Omental fat pad (tissue), 4 donors: ENCODE measurements around the gene DDX27. TPM values are rescaled to one million over a fixed set of nuclear protein-coding genes. Genes with fewer than 3 reads are reported as not detected.
A peak's percentile ranks its signal among the peaks of the same experiment; 100 is the strongest.

Experiments
- ATAC-seq: fragments of 150-250 bp; one replicate; pipeline ENCODE4 v1.9.1; 2016; ENCODE audit warnings: mild to moderate bottlenecking, moderate library complexity; ENCODE audit not compliant: low FRiP score
- DNase-seq: peaks from one replicate; pipeline ENCODE4 v3.0.0-alpha.2; 2019; ENCODE audit warnings: low spot score
- total RNA-seq, 4 donors: library from RNA; depleted of rRNA; stranded (reverse); fragments of >200 nt; gene quantifications; one replicate each; pipeline ENCODE4 v1.1.0, GENCODE V29; 2016
- TF ChIP-seq, protein P1 (sequence below), 3 donors: fragments of 450-650 bp; IDR thresholded peaks; one replicate each; pipeline ENCODE4 v1.5.1; 2016 to 2017; ENCODE audit warnings: antibody characterized with exemption in 3 of 3, mild to moderate bottlenecking in 3 of 3, moderate library complexity in 2 of 3

Gene DDX27, protein sequence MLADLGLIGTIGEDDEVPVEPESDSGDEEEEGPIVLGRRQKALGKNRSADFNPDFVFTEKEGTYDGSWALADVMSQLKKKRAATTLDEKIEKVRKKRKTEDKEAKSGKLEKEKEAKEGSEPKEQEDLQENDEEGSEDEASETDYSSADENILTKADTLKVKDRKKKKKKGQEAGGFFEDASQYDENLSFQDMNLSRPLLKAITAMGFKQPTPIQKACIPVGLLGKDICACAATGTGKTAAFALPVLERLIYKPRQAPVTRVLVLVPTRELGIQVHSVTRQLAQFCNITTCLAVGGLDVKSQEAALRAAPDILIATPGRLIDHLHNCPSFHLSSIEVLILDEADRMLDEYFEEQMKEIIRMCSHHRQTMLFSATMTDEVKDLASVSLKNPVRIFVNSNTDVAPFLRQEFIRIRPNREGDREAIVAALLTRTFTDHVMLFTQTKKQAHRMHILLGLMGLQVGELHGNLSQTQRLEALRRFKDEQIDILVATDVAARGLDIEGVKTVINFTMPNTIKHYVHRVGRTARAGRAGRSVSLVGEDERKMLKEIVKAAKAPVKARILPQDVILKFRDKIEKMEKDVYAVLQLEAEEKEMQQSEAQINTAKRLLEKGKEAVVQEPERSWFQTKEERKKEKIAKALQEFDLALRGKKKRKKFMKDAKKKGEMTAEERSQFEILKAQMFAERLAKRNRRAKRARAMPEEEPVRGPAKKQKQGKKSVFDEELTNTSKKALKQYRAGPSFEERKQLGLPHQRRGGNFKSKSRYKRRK
- 10 to 100 TPM; 23.6 to 36.3 (median 29.4) TPM for total RNA-seq

DNA sequence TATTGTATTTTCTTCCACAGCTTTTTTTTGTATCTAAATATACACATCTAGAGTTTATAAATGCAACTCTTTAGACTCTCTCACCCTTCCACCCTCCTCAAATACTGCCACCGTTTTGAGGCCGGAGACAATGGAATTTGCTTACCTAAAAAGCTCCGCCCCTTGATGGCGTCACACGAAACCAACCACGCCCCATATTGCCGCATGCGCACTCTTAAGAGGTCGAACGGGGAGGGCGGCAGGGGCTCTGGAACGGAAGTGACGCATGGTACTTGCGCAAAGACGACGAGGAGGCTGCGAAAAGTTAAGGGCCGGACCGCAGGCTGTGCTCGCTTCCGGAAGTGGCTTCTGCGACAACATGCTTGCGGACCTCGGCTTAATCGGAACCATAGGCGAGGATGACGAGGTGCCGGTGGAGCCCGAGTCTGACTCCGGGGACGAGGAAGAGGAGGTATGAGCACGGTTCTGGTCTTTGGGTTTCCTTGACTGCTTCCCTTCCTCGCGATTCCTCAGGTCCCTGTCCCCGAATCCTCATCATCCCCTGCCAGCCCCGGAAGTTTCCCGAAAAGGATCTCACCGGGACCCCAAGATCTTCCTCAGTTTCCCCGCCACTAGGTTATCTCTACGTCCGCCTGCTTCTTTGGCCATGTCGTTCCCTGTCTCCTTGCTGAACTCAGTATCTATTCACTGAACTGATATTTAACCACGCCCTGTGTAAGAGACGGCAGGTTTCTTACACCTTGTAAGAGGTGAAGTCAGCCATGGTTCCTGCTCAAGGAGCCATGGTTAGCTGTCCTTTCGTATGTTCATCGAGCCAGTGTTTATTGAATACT lies at the start of gene DDX27:
DDX27 (plus strand) TSS at position 326 of the 833 bp plus-strand sequence; CDS start at position 359, 33 bp downstream.
- peak; percentile 89 for ATAC-seq
- peak; percentile 96 for DNase-seq
- TF ChIP-seq, protein P1, sequence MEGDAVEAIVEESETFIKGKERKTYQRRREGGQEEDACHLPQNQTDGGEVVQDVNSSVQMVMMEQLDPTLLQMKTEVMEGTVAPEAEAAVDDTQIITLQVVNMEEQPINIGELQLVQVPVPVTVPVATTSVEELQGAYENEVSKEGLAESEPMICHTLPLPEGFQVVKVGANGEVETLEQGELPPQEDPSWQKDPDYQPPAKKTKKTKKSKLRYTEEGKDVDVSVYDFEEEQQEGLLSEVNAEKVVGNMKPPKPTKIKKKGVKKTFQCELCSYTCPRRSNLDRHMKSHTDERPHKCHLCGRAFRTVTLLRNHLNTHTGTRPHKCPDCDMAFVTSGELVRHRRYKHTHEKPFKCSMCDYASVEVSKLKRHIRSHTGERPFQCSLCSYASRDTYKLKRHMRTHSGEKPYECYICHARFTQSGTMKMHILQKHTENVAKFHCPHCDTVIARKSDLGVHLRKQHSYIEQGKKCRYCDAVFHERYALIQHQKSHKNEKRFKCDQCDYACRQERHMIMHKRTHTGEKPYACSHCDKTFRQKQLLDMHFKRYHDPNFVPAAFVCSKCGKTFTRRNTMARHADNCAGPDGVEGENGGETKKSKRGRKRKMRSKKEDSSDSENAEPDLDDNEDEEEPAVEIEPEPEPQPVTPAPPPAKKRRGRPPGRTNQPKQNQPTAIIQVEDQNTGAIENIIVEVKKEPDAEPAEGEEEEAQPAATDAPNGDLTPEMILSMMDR (IDR thresholded peaks at IDR 0.05), result no peak

DNA sequence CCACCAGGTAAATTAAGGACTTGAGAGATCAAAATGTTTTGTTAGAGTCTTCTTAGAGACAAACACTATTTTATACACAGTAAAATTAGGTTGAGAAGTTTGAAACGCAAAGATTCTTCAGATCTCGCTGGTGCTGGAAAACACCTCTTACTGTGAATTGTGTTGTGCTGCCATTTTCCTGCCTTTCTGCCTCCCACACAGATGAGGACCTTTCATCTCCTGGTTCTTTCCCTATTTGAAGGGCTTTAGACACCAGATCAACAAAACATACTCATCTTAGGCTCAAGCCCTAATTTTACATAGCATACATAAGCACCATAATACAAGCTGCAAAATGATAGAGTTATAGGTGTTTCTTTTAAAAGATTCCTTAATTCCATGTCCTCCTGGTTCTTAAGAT lies 49.7 kb upstream of the DDX27 start:
- ATAC-seq (no peak), DNase-seq (no peak)
- TF ChIP-seq, protein P1 (IDR thresholded peaks at IDR 0.05), result no peak

DNA sequence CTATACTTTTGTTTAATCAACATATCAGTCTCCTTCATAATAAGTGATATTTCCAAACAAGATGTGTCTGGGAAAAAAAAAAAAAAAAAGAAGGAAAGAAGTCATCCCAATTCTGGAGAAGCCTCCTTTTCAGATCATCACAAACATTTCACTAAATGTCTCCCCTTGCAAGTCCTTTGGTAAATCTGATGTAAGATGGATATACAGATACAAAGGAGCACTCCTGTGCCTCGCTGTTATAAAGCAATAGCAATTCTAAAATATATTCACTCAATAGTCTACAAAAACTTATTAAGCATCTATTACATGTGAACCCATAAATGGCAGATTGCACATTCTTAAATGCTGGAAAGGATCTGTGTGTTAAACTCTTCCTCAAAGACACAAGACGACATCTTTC lies 48.5 kb upstream of the DDX27 start:
- DNase-seq, result no peak
- TF ChIP-seq, protein P1 (IDR thresholded peaks at IDR 0.05), result no peak
- ATAC-seq, result no peak

DNA sequence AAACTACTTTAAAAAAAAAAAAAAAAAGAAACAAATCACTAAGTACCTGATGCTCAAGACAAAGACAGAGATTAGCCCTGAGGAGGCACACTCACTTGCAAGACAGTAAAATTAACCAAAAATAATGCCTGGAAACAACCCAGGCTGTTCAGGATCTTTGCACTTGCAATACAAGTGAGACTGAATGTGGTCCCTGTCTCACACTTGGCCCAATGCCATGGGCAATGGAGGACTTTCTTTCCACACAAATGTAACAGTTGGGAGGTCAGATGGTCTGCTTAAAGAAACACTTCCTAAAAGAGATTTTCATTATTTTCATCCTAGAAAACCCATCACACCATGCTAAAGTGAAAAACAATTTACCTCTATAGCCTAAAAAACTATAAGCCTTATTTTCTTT lies 47.3 kb upstream of the DDX27 start:
- DNase-seq (no peak), ATAC-seq (no peak)
- TF ChIP-seq, protein P1 (IDR thresholded peaks at IDR 0.05), result no peak

DNA sequence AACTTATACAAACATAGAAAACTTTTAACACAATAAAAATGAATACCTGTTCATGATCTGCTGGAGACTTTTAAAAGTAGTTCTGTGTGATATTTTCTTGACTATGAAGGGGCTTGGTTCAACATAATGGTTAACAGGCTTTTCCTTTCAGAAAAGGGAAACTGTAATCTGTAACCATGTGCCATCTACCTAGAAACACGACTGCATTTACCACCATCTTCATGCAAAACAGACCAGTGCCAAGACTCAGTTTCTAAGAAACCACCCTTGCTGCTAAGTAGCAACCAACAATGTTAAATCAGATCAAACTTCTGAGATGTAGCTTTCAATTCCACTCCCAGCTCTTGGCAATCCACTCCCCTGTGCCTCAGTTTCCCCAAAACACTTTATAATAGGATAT lies 46.8 kb upstream of the DDX27 start:
- TF ChIP-seq, protein P1 (IDR thresholded peaks at IDR 0.05), result no peak
- ATAC-seq (no peak), DNase-seq (no peak)

DNA sequence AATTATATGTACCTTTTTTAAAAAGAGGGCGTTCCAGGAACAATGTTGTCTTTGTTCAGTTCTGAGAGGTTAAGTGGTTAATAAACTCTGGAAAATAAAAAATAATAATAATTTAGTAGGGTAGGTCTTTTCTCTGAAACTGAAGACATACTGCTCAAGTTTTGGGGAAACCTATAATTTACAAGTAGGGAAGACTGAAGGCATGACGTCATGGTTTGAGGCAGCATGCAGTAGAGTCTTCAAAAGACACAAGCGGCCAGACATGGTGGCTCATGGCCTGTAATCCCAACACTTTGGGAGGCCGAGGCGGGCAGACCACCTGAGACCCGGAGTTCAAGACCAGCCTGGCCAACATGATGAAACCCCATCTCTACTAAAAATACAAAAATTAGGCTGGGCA lies 45.0 kb upstream of the DDX27 start:
- TF ChIP-seq, protein P1 (IDR thresholded peaks at IDR 0.05), result no peak
- DNase-seq, result no peak
- no peak for ATAC-seq
